ENCODE measurements around the gene GALNT2. TPM values are rescaled to one million over a fixed set of nuclear protein-coding genes. Genes with fewer than 3 reads are reported as not detected.

The GALNT2 gene
- total and polyA plus RNA-seq, 9 of the 15 experiments (the other 6 are each of a cell fraction or from before 2014, with no cell fraction given): 1.6 to 106 (median 51.9) TPM

DNA sequence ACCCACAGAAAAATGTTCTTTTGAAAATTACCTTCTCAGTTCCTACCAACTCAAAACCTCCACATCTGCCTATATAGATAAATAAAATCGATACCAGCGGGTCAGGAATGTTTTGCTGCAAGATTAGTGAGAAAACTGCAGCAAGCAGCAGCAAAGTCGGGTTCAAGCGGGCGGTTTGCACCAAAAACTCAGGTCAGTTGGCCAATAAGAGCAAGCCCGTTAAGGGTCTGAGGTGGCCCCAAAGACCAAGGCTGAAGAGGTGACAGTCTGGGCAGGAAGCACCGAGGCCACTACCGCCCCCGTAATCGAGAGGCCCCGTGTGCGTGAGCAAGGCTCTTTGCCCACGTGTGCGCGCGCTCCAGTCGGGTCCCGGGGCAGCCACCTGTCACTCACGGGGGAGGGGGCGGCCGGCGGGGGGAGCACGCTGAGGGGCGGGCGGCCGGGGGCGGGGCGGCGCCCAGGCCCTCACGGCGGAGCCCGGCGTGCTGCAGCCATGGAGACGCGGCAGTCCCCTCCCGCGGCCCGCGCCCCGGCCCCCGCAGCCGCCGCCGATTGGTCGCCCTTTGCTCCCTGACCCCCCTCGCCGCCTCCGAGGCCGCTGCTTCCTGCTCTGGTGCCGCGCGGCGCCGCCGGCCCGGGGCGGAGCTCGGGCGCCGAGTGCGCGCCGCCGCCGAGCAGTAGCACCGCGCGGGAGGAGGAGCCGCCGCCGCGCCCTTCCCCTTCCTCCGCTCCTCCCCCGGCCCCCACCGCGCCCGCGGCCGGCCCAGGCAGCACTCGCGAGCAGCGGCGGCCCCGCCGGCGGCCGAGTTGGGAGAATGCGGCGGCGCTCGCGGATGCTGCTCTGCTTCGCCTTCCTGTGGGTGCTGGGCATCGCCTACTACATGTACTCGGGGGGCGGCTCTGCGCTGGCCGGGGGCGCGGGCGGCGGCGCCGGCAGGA, at the start of gene GALNT2 (continued):
- peak; percentile 38; the same call in 1 of the 2 replicates for TF ChIP-seq ZBTB7A (IDR thresholded peaks at IDR 0.05; ENCODE audit: borderline replicate concordance, control insufficient read depth, low read depth, low read length)
- TF ChIP-seq SMARCE1 (IDR thresholded peaks at IDR 0.05): 0 out of 2 replicates have a peak, but pooled peaks have one; percentile 15
- TF ChIP-seq EGR1 (conservative IDR thresholded peaks at IDR 0.05): peak; percentile 96
- TF ChIP-seq PURB (CRISPR knock-in tag; IDR thresholded peaks at IDR 0.05; ENCODE audit: low read depth): no peak
- TF ChIP-seq NR2C2 (CRISPR knock-in tag; IDR thresholded peaks at IDR 0.05): peak; percentile 91
- TF ChIP-seq NR2C2 (tag; IDR thresholded peaks at IDR 0.05): peak; percentile 99
- peak; percentile 66 for TF ChIP-seq ARID1B (IDR thresholded peaks at IDR 0.05)
- no peak for TF ChIP-seq ZNF551 (CRISPR knock-in tag; IDR thresholded peaks at IDR 0.05)
- no peak for TF ChIP-seq ZNF143 (CRISPR knock-in tag; IDR thresholded peaks at IDR 0.05)
- TF ChIP-seq, protein P1, sequence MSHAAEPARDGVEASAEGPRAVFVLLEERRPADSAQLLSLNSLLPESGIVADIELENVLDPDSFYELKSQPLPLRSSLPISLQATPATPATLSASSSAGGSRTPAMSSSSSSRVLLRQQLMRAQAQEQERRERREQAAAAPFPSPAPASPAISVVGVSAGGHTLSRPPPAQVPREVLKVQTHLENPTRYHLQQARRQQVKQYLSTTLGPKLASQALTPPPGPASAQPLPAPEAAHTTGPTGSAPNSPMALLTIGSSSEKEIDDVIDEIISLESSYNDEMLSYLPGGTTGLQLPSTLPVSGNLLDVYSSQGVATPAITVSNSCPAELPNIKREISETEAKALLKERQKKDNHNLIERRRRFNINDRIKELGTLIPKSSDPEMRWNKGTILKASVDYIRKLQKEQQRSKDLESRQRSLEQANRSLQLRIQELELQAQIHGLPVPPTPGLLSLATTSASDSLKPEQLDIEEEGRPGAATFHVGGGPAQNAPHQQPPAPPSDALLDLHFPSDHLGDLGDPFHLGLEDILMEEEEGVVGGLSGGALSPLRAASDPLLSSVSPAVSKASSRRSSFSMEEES (CRISPR knock-in tag; IDR thresholded peaks at IDR 0.05): no peak
- TF ChIP-seq, protein P2, sequence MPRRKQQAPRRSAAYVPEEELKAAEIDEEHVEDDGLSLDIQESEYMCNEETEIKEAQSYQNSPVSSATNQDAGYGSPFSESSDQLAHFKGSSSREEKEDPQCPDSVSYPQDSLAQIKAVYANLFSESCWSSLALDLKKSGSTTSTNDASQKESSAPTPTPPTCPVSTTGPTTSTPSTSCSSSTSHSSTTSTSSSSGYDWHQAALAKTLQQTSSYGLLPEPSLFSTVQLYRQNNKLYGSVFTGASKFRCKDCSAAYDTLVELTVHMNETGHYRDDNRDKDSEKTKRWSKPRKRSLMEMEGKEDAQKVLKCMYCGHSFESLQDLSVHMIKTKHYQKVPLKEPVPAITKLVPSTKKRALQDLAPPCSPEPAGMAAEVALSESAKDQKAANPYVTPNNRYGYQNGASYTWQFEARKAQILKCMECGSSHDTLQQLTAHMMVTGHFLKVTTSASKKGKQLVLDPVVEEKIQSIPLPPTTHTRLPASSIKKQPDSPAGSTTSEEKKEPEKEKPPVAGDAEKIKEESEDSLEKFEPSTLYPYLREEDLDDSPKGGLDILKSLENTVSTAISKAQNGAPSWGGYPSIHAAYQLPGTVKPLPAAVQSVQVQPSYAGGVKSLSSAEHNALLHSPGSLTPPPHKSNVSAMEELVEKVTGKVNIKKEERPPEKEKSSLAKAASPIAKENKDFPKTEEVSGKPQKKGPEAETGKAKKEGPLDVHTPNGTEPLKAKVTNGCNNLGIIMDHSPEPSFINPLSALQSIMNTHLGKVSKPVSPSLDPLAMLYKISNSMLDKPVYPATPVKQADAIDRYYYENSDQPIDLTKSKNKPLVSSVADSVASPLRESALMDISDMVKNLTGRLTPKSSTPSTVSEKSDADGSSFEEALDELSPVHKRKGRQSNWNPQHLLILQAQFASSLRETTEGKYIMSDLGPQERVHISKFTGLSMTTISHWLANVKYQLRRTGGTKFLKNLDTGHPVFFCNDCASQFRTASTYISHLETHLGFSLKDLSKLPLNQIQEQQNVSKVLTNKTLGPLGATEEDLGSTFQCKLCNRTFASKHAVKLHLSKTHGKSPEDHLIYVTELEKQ (CRISPR knock-in tag; IDR thresholded peaks at IDR 0.05): no peak
- TF ChIP-seq, protein P3, sequence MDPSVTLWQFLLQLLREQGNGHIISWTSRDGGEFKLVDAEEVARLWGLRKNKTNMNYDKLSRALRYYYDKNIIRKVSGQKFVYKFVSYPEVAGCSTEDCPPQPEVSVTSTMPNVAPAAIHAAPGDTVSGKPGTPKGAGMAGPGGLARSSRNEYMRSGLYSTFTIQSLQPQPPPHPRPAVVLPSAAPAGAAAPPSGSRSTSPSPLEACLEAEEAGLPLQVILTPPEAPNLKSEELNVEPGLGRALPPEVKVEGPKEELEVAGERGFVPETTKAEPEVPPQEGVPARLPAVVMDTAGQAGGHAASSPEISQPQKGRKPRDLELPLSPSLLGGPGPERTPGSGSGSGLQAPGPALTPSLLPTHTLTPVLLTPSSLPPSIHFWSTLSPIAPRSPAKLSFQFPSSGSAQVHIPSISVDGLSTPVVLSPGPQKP (CRISPR knock-in tag; IDR thresholded peaks at IDR 0.05): no peak
- TF ChIP-seq GABPB1 (CRISPR knock-in tag; IDR thresholded peaks at IDR 0.05): peak; percentile 33; the same call in 1 of the 2 replicates
- TF ChIP-seq YY1 (IDR thresholded peaks at IDR 0.05; ENCODE audit: borderline replicate concordance in 1 of 3, control insufficient read depth in 1 of 3, extremely low read depth in 1 of 3, insufficient read depth in 3 of 3, insufficient read length in 1 of 3, insufficient replicate concordance in 2 of 3, low read depth in 1 of 3, low read length in 2 of 3): peak in 2 of 3 experiments; percentile 12 to 60
- 0 out of 2 replicates have a peak, but pooled peaks have one; percentile 3 for TF ChIP-seq ZNF740 (CRISPR knock-in tag; IDR thresholded peaks at IDR 0.05)
- TF ChIP-seq ZNF740 (tag; IDR thresholded peaks at IDR 0.05): 0 out of 4 replicates have a peak, but pooled peaks of 1 of the 2 experiments have one; percentile 29

Measured in K562 (cell line).